ENCODE data around the gene CBR1. TPM values are rescaled to one million over a fixed set of nuclear protein-coding genes. Genes with fewer than 3 reads are reported as not detected.
A peak's percentile ranks its signal among the peaks of the same experiment; 100 is the strongest.

Gene CBR1
- total and polyA plus RNA-seq, 2 donors (not counting 1 experiment from before 2014, with no cell fraction given): 12.4 to 14.4 TPM

DNA sequence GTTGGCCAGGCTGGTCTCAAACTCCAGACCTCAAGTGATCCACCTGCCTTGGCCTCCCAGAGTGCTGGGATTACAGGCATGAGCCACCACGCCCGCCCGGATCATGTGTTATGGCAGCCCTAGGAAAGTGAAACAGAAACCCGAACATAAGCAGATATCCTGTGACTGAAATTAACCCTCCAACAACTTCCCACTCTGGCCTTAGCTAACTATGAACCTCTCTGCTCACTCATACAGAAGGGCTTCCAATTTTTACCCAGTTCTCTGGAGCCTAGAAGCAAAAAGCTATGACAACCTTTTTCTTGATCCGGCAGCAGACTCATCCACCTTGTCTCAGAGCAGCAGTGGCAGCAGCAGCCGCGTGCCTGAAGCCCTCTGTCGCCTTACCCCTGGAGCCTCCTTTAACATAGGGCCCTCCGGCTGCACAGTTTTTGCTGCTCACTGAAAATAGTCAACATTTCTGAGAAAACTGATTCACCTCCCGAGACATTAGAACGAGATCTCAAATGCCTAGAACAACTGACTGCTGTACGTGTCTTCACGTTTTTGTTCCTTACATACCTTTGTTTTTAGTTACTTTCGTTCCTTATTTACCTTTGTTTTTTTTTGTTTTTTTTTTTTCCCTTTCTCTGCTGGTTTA is 9.3 kb downstream of the CBR1 start:
- Mint-ChIP-seq H3K9me3 (ENCODE audit: insufficient read depth) (no peaks in the 10 kb centered on the region), H3K27me3 (no peaks in the 10 kb centered on the region), H3K4me3 (peak overlapping the region; percentile 64), H3K27ac (peak overlapping the region; percentile 90), H3K4me1 (peaks cover 37% of the 10 kb centered on the region)
- H3K27me3 ChIP-seq (replicated peaks in 1 of 4; ENCODE audit: control extremely low read depth in 1 of 4, control insufficient read depth in 3 of 4, insufficient read depth in 4 of 4, low read length in 3 of 4): no peaks in the 10 kb centered on the region
- ATAC-seq (ENCODE audit: low read depth) (peak; percentile 79), DNase-seq (peak; percentile 61)
- peak overlapping the region; percentile 35 to 51 for H3K27ac ChIP-seq (ENCODE audit: low read length in 2 of 2)
- peak overlapping the region; percentile 57 for H3K4me2 ChIP-seq (replicated peaks; ENCODE audit: low read depth, low read length, poor library complexity, severe bottlenecking)
- 52% methylated on average over 12 of the region's 14 CpGs for WGBS (ENCODE audit: insufficient coverage)
- TF ChIP-seq, protein P1, sequence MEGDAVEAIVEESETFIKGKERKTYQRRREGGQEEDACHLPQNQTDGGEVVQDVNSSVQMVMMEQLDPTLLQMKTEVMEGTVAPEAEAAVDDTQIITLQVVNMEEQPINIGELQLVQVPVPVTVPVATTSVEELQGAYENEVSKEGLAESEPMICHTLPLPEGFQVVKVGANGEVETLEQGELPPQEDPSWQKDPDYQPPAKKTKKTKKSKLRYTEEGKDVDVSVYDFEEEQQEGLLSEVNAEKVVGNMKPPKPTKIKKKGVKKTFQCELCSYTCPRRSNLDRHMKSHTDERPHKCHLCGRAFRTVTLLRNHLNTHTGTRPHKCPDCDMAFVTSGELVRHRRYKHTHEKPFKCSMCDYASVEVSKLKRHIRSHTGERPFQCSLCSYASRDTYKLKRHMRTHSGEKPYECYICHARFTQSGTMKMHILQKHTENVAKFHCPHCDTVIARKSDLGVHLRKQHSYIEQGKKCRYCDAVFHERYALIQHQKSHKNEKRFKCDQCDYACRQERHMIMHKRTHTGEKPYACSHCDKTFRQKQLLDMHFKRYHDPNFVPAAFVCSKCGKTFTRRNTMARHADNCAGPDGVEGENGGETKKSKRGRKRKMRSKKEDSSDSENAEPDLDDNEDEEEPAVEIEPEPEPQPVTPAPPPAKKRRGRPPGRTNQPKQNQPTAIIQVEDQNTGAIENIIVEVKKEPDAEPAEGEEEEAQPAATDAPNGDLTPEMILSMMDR (IDR thresholded peaks at IDR 0.05): no peak
- TF ChIP-seq EZH2 (IDR thresholded peaks at IDR 0.05; ENCODE audit: borderline replicate concordance, insufficient read depth, low read depth, low read length, poor library complexity, severe bottlenecking): no peak
- H3K4me3 ChIP-seq (ENCODE audit: control extremely low read depth in 1 of 5, extremely low read depth in 1 of 5, insufficient read depth in 1 of 5, low read depth in 2 of 5, low read length in 4 of 5): peak overlapping the region in 1 of 5 experiments; percentile 20
- POLR2A ChIA-PET: interaction anchor here (1.9 kb wide), 1 partner anchor 10 kb away, joined by 8 read pairs; the partner anchor contains the start of gene CBR1
- H4K20me1 ChIP-seq (ENCODE audit: control insufficient read depth, insufficient read depth, low read length, poor library complexity, severe bottlenecking): no peaks in the 10 kb centered on the region
- intact Hi-C loops (cut with micrococcal nuclease): loop anchor here (5.0 kb wide), 1 partner anchor 147 kb away; no protein-coding TSS in a partner anchor
- CTCF ChIA-PET: interaction anchor here (0.6 to 1.7 kb wide), 3 partner anchors 34 to 269 kb away, joined by 3 to 6 read pairs (median 4); no protein-coding TSS in a partner anchor
- no peak overlapping the region for H3K9ac ChIP-seq (ENCODE audit: low read length)
- H3K36me3 ChIP-seq (replicated peaks in 1 of 2; ENCODE audit: control extremely low read depth in 1 of 2, control insufficient read depth in 1 of 2, extremely low read depth in 1 of 2, insufficient read depth in 2 of 2, low read length in 1 of 2): no peaks in the 10 kb centered on the region
- H2AFZ ChIP-seq (ENCODE audit: insufficient read depth, low read depth, low read length, poor library complexity, severe bottlenecking): peak overlapping the region; percentile 68
- H3K4me1 ChIP-seq (ENCODE audit: control insufficient read depth in 2 of 2, insufficient read depth in 2 of 2, low read length in 2 of 2): peaks cover 26 to 29% of the 10 kb centered on the region in 2 donors
- no peaks in the 10 kb centered on the region for H3K79me2 ChIP-seq (ENCODE audit: control insufficient read depth, insufficient read depth, low read length)
- peaks cover 0 to 3% (median 0%) of the 10 kb centered on the region in 3 donors for H3K9me3 ChIP-seq (ENCODE audit: control extremely low read depth in 1 of 3, control insufficient read depth in 2 of 3, insufficient read depth in 1 of 3, low read length in 2 of 3)

DNA sequence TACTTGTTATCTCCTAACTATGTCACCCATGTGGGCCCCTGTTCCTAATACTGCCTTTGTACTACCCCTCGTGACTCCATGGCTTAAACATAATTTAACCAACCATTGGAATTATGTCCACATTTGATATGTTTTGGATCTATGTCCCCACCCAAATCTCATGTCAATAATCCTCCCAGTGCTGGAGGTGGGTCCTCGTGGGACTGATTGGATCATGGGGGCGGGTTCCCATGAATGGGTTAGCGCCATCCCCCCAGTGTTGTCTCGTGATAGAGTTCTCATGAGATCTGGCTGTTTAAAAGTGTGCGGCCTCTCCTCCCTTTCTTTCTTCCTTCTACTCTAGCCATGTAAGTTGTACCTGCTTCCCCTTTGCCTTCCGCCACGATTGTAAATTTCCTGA is 9.8 kb downstream of the CBR1 start:
- DNase-seq (no peak), ATAC-seq (ENCODE audit: low read depth) (no peak)
- H3K4me2 ChIP-seq (replicated peaks; ENCODE audit: low read depth, low read length, poor library complexity, severe bottlenecking): peak overlapping the region; percentile 57
- ChIA-PET CTCF (interaction anchor here (0.6 to 1.7 kb wide), 3 partner anchors 33 to 270 kb away, joined by 3 to 6 read pairs (median 4); no protein-coding TSS in a partner anchor), POLR2A (interaction anchor here (1.0 to 1.9 kb wide), 2 partner anchors 10 to 16 kb away, joined by 8 to 9 read pairs; partner anchors contain the start of gene CBR1)
- no peak for TF ChIP-seq EZH2 (IDR thresholded peaks at IDR 0.05; ENCODE audit: borderline replicate concordance, insufficient read depth, low read depth, low read length, poor library complexity, severe bottlenecking)
- TF ChIP-seq, protein P1 (IDR thresholded peaks at IDR 0.05): no peak
- no peaks in the 10 kb centered on the region for H3K27me3 Mint-ChIP-seq
- H3K4me1 ChIP-seq (ENCODE audit: control insufficient read depth in 2 of 2, insufficient read depth in 2 of 2, low read length in 2 of 2): peaks cover 26 to 29% of the 10 kb centered on the region in 2 donors
- intact Hi-C loops (cut with micrococcal nuclease): loop anchor here (5.0 kb wide), 1 partner anchor 147 kb away; no protein-coding TSS in a partner anchor
- H3K9ac ChIP-seq (ENCODE audit: low read length): no peak overlapping the region
- no peaks in the 10 kb centered on the region for H3K79me2 ChIP-seq (ENCODE audit: control insufficient read depth, insufficient read depth, low read length)
- H3K27ac Mint-ChIP-seq: peak overlapping the region; percentile 90
- peak overlapping the region in 1 of 2 donors; percentile 35 for H3K27ac ChIP-seq (ENCODE audit: low read length in 2 of 2)
- H3K4me1 Mint-ChIP-seq: peaks cover 37% of the 10 kb centered on the region
- H3K9me3 Mint-ChIP-seq (ENCODE audit: insufficient read depth): no peaks in the 10 kb centered on the region
- peak overlapping the region; percentile 64 for H3K4me3 Mint-ChIP-seq
- no peaks in the 10 kb centered on the region for H3K27me3 ChIP-seq (replicated peaks in 1 of 4; ENCODE audit: control extremely low read depth in 1 of 4, control insufficient read depth in 3 of 4, insufficient read depth in 4 of 4, low read length in 3 of 4)
- no peaks in the 10 kb centered on the region for H3K36me3 ChIP-seq (replicated peaks in 1 of 2; ENCODE audit: control extremely low read depth in 1 of 2, control insufficient read depth in 1 of 2, extremely low read depth in 1 of 2, insufficient read depth in 2 of 2, low read length in 1 of 2)
- H4K20me1 ChIP-seq (ENCODE audit: control insufficient read depth, insufficient read depth, low read length, poor library complexity, severe bottlenecking): no peaks in the 10 kb centered on the region
- H3K9me3 ChIP-seq (ENCODE audit: control extremely low read depth in 1 of 3, control insufficient read depth in 2 of 3, insufficient read depth in 1 of 3, low read length in 2 of 3): peaks cover 0 to 3% (median 0%) of the 10 kb centered on the region in 3 donors
- WGBS (ENCODE audit: insufficient coverage): 75% methylated on average over 4 of the region's 8 CpGs
- H3K4me3 ChIP-seq (ENCODE audit: control extremely low read depth in 1 of 5, extremely low read depth in 1 of 5, insufficient read depth in 1 of 5, low read depth in 2 of 5, low read length in 4 of 5): no peak overlapping the region
- peak overlapping the region; percentile 68 for H2AFZ ChIP-seq (ENCODE audit: insufficient read depth, low read depth, low read length, poor library complexity, severe bottlenecking)

Measured in B cell (primary cell).